ENCODE results near the gene BNIP2.
A peak's percentile ranks its signal among the peaks of the same experiment; 100 is the strongest.

The BNIP2 gene

GRCh38 chr15:59616379-59616778, 72.7 kb downstream of the BNIP2 start:
- Mint-ChIP-seq H3K36me3 (ENCODE audit: low read depth) (no peaks in the 10 kb centered on the region), H3K27ac (no peak overlapping the region), H3K4me3 (no peak overlapping the region), H3K9me3 (peaks cover 3% of the 10 kb centered on the region), H3K4me1 (peaks cover 13% of the 10 kb centered on the region), H3K27me3 (ENCODE audit: low read depth, poor library complexity) (peaks cover 38% of the 10 kb centered on the region)
- TF ChIP-seq, protein P1, sequence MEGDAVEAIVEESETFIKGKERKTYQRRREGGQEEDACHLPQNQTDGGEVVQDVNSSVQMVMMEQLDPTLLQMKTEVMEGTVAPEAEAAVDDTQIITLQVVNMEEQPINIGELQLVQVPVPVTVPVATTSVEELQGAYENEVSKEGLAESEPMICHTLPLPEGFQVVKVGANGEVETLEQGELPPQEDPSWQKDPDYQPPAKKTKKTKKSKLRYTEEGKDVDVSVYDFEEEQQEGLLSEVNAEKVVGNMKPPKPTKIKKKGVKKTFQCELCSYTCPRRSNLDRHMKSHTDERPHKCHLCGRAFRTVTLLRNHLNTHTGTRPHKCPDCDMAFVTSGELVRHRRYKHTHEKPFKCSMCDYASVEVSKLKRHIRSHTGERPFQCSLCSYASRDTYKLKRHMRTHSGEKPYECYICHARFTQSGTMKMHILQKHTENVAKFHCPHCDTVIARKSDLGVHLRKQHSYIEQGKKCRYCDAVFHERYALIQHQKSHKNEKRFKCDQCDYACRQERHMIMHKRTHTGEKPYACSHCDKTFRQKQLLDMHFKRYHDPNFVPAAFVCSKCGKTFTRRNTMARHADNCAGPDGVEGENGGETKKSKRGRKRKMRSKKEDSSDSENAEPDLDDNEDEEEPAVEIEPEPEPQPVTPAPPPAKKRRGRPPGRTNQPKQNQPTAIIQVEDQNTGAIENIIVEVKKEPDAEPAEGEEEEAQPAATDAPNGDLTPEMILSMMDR (IDR thresholded peaks at IDR 0.05), result no peak
- DNase-seq, result no peak

- peaks cover 17% of the 10 kb centered on the region for H3K4me1 Mint-ChIP-seq
- H3K9me3 Mint-ChIP-seq, result peaks cover 7% of the 10 kb centered on the region
- no peak overlapping the region for H3K27ac Mint-ChIP-seq
- TF ChIP-seq, protein P1 (IDR thresholded peaks at IDR 0.05), result no peak
- peaks cover 41% of the 10 kb centered on the region for H3K27me3 Mint-ChIP-seq (ENCODE audit: low read depth, poor library complexity)
- DNase-seq, result no peak
- no peak overlapping the region for H3K4me3 Mint-ChIP-seq
- H3K36me3 Mint-ChIP-seq (ENCODE audit: low read depth), result no peaks in the 10 kb centered on the region
These were observed 73.5 kb downstream of the BNIP2 start for GRCh38 chr15:59615661-59616060.

DNA sequence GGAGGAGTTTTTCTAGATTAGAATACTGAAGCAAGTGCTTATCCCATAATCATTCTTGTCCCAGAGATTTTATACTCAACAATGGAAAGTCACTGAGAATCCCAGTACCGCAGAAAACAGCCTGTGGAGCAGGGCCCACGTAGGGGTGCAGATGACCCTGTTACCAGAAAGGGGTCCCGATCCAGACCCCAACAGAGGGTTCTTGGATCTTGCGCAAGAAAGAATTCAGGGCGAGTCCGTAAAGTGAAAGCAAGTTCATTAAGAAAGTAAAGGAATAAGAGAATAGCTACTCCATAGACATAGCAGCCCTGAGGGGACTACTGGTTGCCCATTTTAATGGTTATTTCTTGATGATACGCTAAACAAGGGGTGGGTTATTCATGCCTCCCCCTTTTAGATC, 75.0 kb downstream of the BNIP2 start:
- TF ChIP-seq, protein P1 (IDR thresholded peaks at IDR 0.05), result no peak
- Mint-ChIP-seq H3K9me3 (peaks cover 7% of the 10 kb centered on the region), H3K36me3 (ENCODE audit: low read depth) (no peaks in the 10 kb centered on the region), H3K27ac (no peak overlapping the region), H3K4me1 (peaks cover 17% of the 10 kb centered on the region), H3K27me3 (ENCODE audit: low read depth, poor library complexity) (peaks cover 35% of the 10 kb centered on the region), H3K4me3 (no peak overlapping the region)
- no peak for DNase-seq

DNA sequence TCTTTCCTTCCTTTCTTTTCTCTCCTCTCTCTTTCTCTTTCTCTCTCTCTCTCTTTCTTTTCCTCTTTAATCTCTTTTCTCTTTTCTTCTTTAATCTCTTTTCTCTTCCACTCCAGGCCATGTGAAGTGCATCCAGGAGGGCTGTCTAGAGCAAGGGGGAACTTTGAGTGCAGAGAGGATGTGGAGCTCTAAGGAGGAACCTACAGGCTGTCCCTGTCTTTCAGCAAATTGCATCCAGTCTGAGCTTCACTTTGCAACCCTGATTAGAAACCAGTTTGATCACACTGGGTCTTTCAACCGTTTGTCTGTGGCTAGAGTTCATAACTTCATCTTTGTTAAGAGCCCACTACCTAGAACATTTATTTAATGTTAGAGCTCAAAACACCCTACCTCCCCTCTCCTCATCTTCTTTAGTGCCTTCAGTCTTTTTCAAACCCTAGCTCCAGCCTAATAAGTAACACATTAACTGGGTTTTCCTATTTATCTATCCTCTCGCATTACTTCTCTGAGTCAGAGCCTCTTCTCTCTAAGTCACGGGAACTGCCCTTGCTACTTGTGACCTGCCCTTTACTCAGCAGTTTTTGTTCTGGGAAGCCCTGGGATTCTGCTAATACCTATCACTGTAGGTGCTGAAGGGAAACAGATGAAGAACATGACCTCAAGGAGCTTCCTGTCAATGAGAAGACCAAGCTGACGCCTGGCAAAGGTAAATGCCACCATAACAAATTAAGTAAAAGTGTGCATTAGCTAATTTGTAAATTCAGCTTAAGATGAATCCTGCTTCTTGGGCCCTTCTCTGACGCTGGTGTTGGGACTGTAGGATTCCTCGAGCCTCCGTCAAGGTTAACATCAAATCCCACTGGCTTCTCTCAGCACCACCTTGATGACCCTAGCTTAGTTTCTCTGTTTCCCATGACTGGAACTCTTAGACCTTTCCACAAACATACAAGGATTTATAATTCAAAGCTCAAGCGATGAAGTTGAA, 77.6 kb downstream of the BNIP2 start, which contains the start of gene GCNT3:
TSS of gene GCNT3 (plus strand) at position 508 of the 985 bp plus-strand sequence. CDS start 6,456 bp downstream, outside the sequence.
- H3K36me3 Mint-ChIP-seq (ENCODE audit: low read depth), result no peaks in the 10 kb centered on the region
- peaks cover 16% of the 10 kb centered on the region for H3K4me1 Mint-ChIP-seq
- TF ChIP-seq, protein P1 (IDR thresholded peaks at IDR 0.05), result no peak
- peak within 1 kb of the TSS; percentile 64 for H3K27ac Mint-ChIP-seq
- DNase-seq, result no peak
- H3K9me3 Mint-ChIP-seq, result peaks cover 7% of the 10 kb centered on the region
- peak within 1 kb of the TSS; percentile 18 for H3K4me3 Mint-ChIP-seq
- H3K27me3 Mint-ChIP-seq (ENCODE audit: low read depth, poor library complexity), result peaks cover 16% of the 10 kb centered on the region

GRCh38 chr15:59609730-59610712, 79.1 kb downstream of the BNIP2 start:
- TF ChIP-seq, protein P1 (IDR thresholded peaks at IDR 0.05), result no peak
- peaks cover 12% of the 10 kb centered on the region for H3K4me1 Mint-ChIP-seq
- H3K4me3 Mint-ChIP-seq, result no peak overlapping the region

More at GRCh38 chr15:59609730-59610712, 79.1 kb downstream of the BNIP2 start:
- Mint-ChIP-seq H3K27ac (no peak overlapping the region), H3K27me3 (ENCODE audit: low read depth, poor library complexity) (peaks cover 13% of the 10 kb centered on the region), H3K36me3 (ENCODE audit: low read depth) (no peaks in the 10 kb centered on the region), H3K9me3 (peaks cover 10% of the 10 kb centered on the region)
- DNase-seq, result no peak

Data from nephron progenitor cell (in vitro differentiated cells).